Measurements from ENCODE around the gene DUSP1. TPM values are rescaled to one million over a fixed set of nuclear protein-coding genes. Genes with fewer than 3 reads are reported as not detected.
A peak's percentile ranks its signal among the peaks of the same experiment; 100 is the strongest.

Gene DUSP1
- total RNA-seq, 2 donors from 2014 or later, result 248 to 808 TPM

GRCh38 chr5:172779691-172780341 lies 8.8 kb upstream of the DUSP1 start:
- intact Hi-C loops (cut with DNase I), result no loop called here
- H3K27ac ChIP-seq, result no peak overlapping the region
- no peaks in the 10 kb centered on the region for H3K27me3 ChIP-seq
- no peak for TF ChIP-seq CTCF (IDR thresholded peaks at IDR 0.05)
- TF ChIP-seq POLR2A (IDR thresholded peaks at IDR 0.05), result no peak
- no peak overlapping the region for H3K4me3 ChIP-seq
- ATAC-seq (no peak), DNase-seq (peak in 1 of 4 donors; percentile 2)
- no peaks in the 10 kb centered on the region for H3K36me3 ChIP-seq (replicated peaks in 1 of 2; ENCODE audit: insufficient read depth in 1 of 2, low read depth in 2 of 2)
- 79 to 82% methylated on average over 5 of the region's 5 CpGs for WGBS, 2 donors
- H3K9me3 ChIP-seq, result no peaks in the 10 kb centered on the region
- peaks cover 37% of the 10 kb centered on the region for H3K4me1 ChIP-seq

DNA sequence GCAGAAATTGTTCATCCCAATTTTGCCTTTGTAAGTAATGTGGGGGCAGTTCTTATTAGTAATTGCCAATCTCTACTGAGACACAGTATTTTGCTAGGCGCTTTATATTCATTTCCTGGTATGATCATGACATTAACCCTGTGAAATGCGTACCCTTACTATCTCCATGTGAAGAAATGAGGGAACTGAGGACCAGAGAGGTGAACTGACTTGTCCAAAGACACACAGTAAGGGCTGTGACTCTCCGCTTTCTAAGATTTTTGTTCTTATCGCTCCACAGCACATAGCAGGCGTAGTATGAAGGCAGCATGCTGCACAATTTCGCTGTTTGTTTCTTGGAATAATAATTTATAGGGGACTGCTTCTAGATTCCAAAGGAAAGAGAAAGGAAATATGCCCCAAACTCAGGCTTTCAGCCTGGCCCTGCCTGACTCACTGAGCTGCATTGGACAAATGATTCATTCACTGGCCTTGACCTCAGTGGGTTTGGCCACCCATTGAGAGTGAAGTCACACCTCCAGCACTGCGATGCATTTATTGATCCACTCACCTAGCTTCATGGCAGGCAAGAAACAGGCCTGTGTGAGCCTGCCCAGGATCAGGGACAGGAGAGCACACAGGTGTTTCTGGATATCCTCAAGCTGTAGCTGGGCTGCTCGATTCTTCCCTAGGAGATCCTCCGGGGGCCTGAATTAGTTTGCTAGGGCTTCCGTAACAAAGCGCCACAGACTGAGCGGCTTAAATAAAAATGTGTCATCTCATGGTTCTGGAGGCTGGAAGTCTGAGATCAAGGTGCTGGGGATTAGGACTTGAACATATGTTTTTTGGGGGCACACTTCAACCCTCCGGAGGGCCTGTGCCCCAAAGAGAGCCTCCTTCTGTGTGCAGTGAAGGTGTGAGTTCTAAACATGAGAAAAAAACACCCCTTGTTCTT lies 7.2 kb upstream of the DUSP1 start:
- TF ChIP-seq CTCF (IDR thresholded peaks at IDR 0.05), result no peak
- peak in 2 of 3 donors; percentile 60 for TF ChIP-seq POLR2A (IDR thresholded peaks at IDR 0.05)
- 50 to 58% methylated on average over 13 of the region's 13 CpGs for WGBS, 2 donors
- no peak overlapping the region for H3K4me3 ChIP-seq
- peak overlapping the region; percentile 73 to 99 (median 94) for H3K27ac ChIP-seq
- peaks cover 37% of the 10 kb centered on the region for H3K4me1 ChIP-seq
- intact Hi-C loops (cut with DNase I), result no loop called here
- H3K9me3 ChIP-seq, result no peaks in the 10 kb centered on the region
- H3K27me3 ChIP-seq, result no peaks in the 10 kb centered on the region
- H3K36me3 ChIP-seq (replicated peaks in 1 of 2; ENCODE audit: insufficient read depth in 1 of 2, low read depth in 2 of 2), result no peaks in the 10 kb centered on the region
- ATAC-seq (peak; percentile 87), DNase-seq (peak; percentile 76 to 92 (median 84))

DNA sequence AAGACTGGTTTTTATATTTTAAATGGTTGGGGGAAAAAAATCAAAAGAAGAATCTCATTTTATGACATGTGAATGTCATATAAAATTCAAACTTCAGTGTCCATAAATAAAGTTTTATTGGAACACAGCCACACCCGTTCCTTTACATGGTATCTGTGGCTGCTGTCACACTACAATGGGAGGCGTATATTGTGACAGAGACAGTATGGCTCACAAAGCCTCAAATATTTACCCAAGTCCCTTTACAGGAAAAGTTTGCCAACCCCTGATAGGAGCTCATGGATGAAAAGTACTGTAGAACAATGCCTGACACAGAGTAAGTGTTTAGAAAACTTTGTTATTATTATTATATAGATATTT lies 5.2 kb upstream of the DUSP1 start:
- H3K27ac ChIP-seq, result peak overlapping the region in 2 of 4 donors; percentile 99
- TF ChIP-seq CTCF (IDR thresholded peaks at IDR 0.05) (no peak), POLR2A (IDR thresholded peaks at IDR 0.05) (no peak)

DNA sequence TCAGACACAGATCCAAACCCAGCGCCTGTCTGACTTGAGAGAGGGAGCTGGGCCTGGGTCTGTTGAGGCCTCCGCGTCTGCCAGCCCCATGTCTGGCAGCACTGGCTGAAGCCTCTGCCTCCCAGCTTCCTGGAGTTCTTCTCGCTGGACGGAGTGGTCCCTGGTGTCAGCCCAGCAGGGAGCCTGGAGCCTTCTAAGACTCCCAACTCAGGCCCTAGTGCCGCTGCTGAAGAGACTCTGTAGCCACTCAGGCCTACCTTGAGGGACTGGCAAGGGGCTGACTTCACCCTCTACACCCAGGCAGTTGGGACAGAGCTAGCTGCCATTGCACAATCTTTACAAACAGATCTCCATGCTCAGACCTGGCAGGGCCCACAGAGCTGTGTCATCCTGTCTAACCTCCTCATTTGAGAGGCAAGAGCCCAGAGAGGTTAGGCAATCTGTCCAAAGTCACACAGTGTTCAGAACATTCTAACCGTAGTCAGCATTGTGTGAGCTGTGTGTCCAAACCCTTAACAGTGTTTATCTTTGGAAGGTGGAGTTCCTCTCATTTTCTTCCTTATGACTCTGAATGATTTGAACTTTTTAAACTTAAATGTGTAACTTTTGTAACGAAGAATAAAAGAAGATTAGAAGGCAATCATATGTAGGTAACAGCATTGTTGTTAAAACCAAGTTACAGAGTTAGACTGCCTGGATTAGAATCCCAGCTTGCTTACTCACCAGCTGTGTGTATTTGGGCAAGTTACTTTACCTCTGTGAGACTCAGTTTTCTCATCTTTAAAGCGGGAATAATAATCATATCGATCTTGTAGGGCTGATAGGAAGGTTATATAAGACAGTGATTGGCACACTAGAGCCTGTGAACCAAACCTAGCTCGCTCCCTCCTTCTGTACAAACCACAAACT lies 4.6 kb upstream of the DUSP1 start:
- intact Hi-C loops (cut with DNase I), result no loop called here
- Histone ChIP-seq H3K27me3 (no peaks in the 10 kb centered on the region), H3K36me3 (replicated peaks in 1 of 2; ENCODE audit: insufficient read depth in 1 of 2, low read depth in 2 of 2) (no peaks in the 10 kb centered on the region), H3K4me3 (no peak overlapping the region), H3K27ac (peak overlapping the region; percentile 11 to 99 (median 98)), H3K4me1 (peaks cover 54% of the 10 kb centered on the region), H3K9me3 (no peaks in the 10 kb centered on the region)
- ATAC-seq (no peak), DNase-seq (peak; percentile 54 to 89 (median 72))
- TF ChIP-seq CTCF (IDR thresholded peaks at IDR 0.05), result no peak
- TF ChIP-seq POLR2A (IDR thresholded peaks at IDR 0.05), result peak in 1 of 3 donors; percentile 30
- WGBS, 2 donors, result 83 to 84% methylated on average over 6 to 11 of the region's 11 CpGs

More for the DNA sequence above, 5.2 kb upstream of the DUSP1 start:
- 69 to 70% methylated on average over 2 of the region's 2 CpGs for WGBS, 2 donors
- H3K4me3 ChIP-seq, result no peak overlapping the region
- ATAC-seq (no peak), DNase-seq (no peak)
- no peaks in the 10 kb centered on the region for H3K36me3 ChIP-seq (replicated peaks in 1 of 2; ENCODE audit: insufficient read depth in 1 of 2, low read depth in 2 of 2)
- H3K4me1 ChIP-seq, result peaks cover 54% of the 10 kb centered on the region
- H3K9me3 ChIP-seq, result no peaks in the 10 kb centered on the region
- H3K27me3 ChIP-seq, result no peaks in the 10 kb centered on the region
- intact Hi-C loops (cut with DNase I), result no loop called here

Data from body of pancreas (tissue), 4 donors.